Neural cell (in vitro differentiated cells): ENCODE data around the gene CYRIA. TPM values are rescaled to one million over a fixed set of nuclear protein-coding genes. Genes with fewer than 3 reads are reported as not detected.

Experiments
- H2AFZ ChIP-seq: fragments of 200-600, 300-800 bp; sonication (generic), shearing (Covaris generic); 2 replicates; pipeline ENCODE4 v1.6.0; 2014; ENCODE audit warnings: low read depth, mild to moderate bottlenecking, antibody characterized with exemption, low read length, moderate library complexity
- H3F3A ChIP-seq: fragments of 200-600 bp; shearing (Covaris generic); 2 replicates; pipeline ENCODE4 v1.6.1; 2016; ENCODE audit warnings: mild to moderate bottlenecking, moderate library complexity, mixed read lengths, antibody characterized with exemption, low read length; ENCODE audit not compliant: insufficient read depth, poor library complexity, severe bottlenecking
- H3K27ac ChIP-seq: fragments of 200-600, 300-800 bp; sonication (generic), shearing (Covaris generic); 2 replicates; pipeline ENCODE4 v1.5.1; 2014; ENCODE audit warnings: mild to moderate bottlenecking, low read length, moderate library complexity
- H3K27me3 ChIP-seq: fragments of 300-800, 200-600 bp; sonication (generic), shearing (Covaris generic); 2 replicates; pipeline ENCODE4 v1.6.0; 2014; ENCODE audit warnings: mild to moderate bottlenecking, low read depth, low read length, moderate library complexity; ENCODE audit not compliant: insufficient read depth
- H3K36me3 ChIP-seq: fragments of 300-800, 200-600 bp; sonication (generic), shearing (Covaris generic); 2 replicates; pipeline ENCODE4 v1.5.1; 2014; ENCODE audit warnings: mild to moderate bottlenecking, antibody characterized with exemption, low read length, moderate library complexity; ENCODE audit not compliant: insufficient read depth
- H3K4me2 ChIP-seq: fragments of 300-800, 200-600 bp; sonication (generic), shearing (Covaris generic); 2 replicates; pipeline ENCODE4 v1.6.0; 2014; ENCODE audit warnings: mild to moderate bottlenecking, low read length
- H3K4me3 ChIP-seq: fragments of 300-800, 200-600 bp; sonication (generic), shearing (Covaris generic); 2 replicates; pipeline ENCODE4 v1.5.1; 2014; ENCODE audit warnings: mild to moderate bottlenecking, low read length, moderate library complexity
- H3K79me2 ChIP-seq: fragments of 200-600 bp; shearing (Covaris generic); replicated peaks from 2 replicates; pipeline ENCODE4 v1.6.0; 2014; ENCODE audit warnings: mild to moderate bottlenecking, low read length, moderate library complexity; ENCODE audit not compliant: insufficient read depth
- H3K9ac ChIP-seq: fragments of 300-800, 200-600 bp; sonication (generic), shearing (Covaris generic); 2 replicates; pipeline ENCODE4 v1.6.1; 2016; ENCODE audit warnings: mild to moderate bottlenecking, low read length, mixed read lengths
- H3K9me2 ChIP-seq: fragments of 200-600 bp; shearing (Covaris generic); 2 replicates; pipeline ENCODE4 v1.6.1; 2016; ENCODE audit warnings: mild to moderate bottlenecking, low read length, mixed read lengths; ENCODE audit not compliant: insufficient read depth
- H3K9me3 ChIP-seq: fragments of 200-600, 300-800 bp; sonication (generic), shearing (Covaris generic); 2 replicates; pipeline ENCODE4 v1.6.1; 2016; ENCODE audit warnings: mild to moderate bottlenecking, mixed run types, low read length, moderate library complexity, mixed read lengths
- H4K20me1 ChIP-seq: fragments of 200-600 bp; shearing (Covaris generic); 2 replicates; pipeline ENCODE4 v1.6.1; 2016; ENCODE audit warnings: mild to moderate bottlenecking, mixed run types; ENCODE audit not compliant: insufficient read depth
- CTCF ChIP-seq: fragments of 450-650 bp; IDR thresholded peaks from 2 replicates; pipeline ENCODE4 v1.5.1; 2014; ENCODE audit warnings: antibody characterized with exemption, mild to moderate bottlenecking, moderate library complexity; ENCODE audit not compliant: poor library complexity, severe bottlenecking
- EP300 ChIP-seq: fragments of 450-650 bp; conservative IDR thresholded peaks from 2 replicates; pipeline ENCODE4 v1.6.1; 2014; ENCODE audit warnings: antibody characterized with exemption, mild to moderate bottlenecking, moderate library complexity; ENCODE audit not compliant: poor library complexity, severe bottlenecking
- EZH2 ChIP-seq: fragments of 200-600, 300-800 bp; shearing (Covaris generic), sonication (generic); IDR thresholded peaks from 2 replicates; pipeline ENCODE4 v1.6.1; 2014; ENCODE audit warnings: antibody characterized with exemption, low read length, borderline replicate concordance, mild to moderate bottlenecking; ENCODE audit not compliant: insufficient read depth, poor library complexity, severe bottlenecking
- MXI1 ChIP-seq: fragments of 450-650 bp; conservative IDR thresholded peaks from 2 replicates; pipeline ENCODE4 v1.6.1; 2014; ENCODE audit warnings: antibody characterized with exemption, mild to moderate bottlenecking; ENCODE audit not compliant: poor library complexity, severe bottlenecking
- POLR2AphosphoS5 ChIP-seq: IDR thresholded peaks from 2 replicates; pipeline ENCODE4 v1.6.1; 2012
- RAD21 ChIP-seq: fragments of 450-650 bp; conservative IDR thresholded peaks from 2 replicates; pipeline ENCODE4 v1.6.1; 2014; ENCODE audit warnings: antibody characterized with exemption, mild to moderate bottlenecking, moderate library complexity
- REST ChIP-seq: IDR thresholded peaks from 2 replicates; pipeline ENCODE4 v1.6.1; 2012; ENCODE audit warnings: borderline replicate concordance
- SMC3 ChIP-seq: fragments of 450-650 bp; conservative IDR thresholded peaks from 2 replicates; pipeline ENCODE4 v1.6.1; 2014; ENCODE audit warnings: antibody characterized with exemption, mild to moderate bottlenecking, moderate library complexity; ENCODE audit not compliant: poor library complexity
- TAF1 ChIP-seq: IDR thresholded peaks from 2 replicates; pipeline ENCODE4 v1.6.1; 2012; ENCODE audit warnings: low read depth
- polyA plus RNA-seq: library from polyadenylated mRNA; depleted of rRNA; stranded (reverse); fragments of >200 nt; gene quantifications from 2 replicates; pipeline ENCODE4 v1.2.3, GENCODE V29; 2014

The CYRIA gene
- polyA plus RNA-seq, 1 donor from 2014 or later: 67.0 TPM

- no peaks in the 10 kb centered on the region for H3K9me2 ChIP-seq
- TF ChIP-seq EZH2 (no peak), SMC3 (no peak), RAD21 (no peak), CTCF (no peak), TAF1 (no peak), REST (no peak), POLR2AphosphoS5 (no peak), EP300 (no peak), MXI1 (no peak)
- H3K4me3 ChIP-seq: no peak overlapping the region
- H4K20me1 ChIP-seq: no peaks in the 10 kb centered on the region
- no peaks in the 10 kb centered on the region for H3K9me3 ChIP-seq
- H3K27ac ChIP-seq: no peak overlapping the region
- H3F3A ChIP-seq: no peaks in the 10 kb centered on the region
- H3K79me2 ChIP-seq: no peaks in the 10 kb centered on the region
- H2AFZ ChIP-seq: no peak overlapping the region
- no peaks in the 10 kb centered on the region for H3K36me3 ChIP-seq
- H3K27me3 ChIP-seq: no peaks in the 10 kb centered on the region
- H3K9ac ChIP-seq: no peak overlapping the region
- no peak overlapping the region for H3K4me2 ChIP-seq
Observed at GRCh38 chr2:16629044-16629443, 36.6 kb downstream of the CYRIA start.

- Histone ChIP-seq H3K27ac (no peak overlapping the region), H3K36me3 (no peaks in the 10 kb centered on the region)
- no peak for TF ChIP-seq EP300
- no peak for TF ChIP-seq SMC3
Observed at GRCh38 chr2:16628314-16628713, 37.3 kb downstream of the CYRIA start.

More at GRCh38 chr2:16628314-16628713, 37.3 kb downstream of the CYRIA start:
- no peak overlapping the region for H3K9ac ChIP-seq
- no peaks in the 10 kb centered on the region for H3K27me3 ChIP-seq
- H4K20me1 ChIP-seq: no peaks in the 10 kb centered on the region
- H3K9me3 ChIP-seq: no peaks in the 10 kb centered on the region
- no peaks in the 10 kb centered on the region for H3K79me2 ChIP-seq
- H2AFZ ChIP-seq: no peak overlapping the region
- no peak overlapping the region for H3K4me2 ChIP-seq
- H3K9me2 ChIP-seq: no peaks in the 10 kb centered on the region
- H3F3A ChIP-seq: no peaks in the 10 kb centered on the region
- H3K4me3 ChIP-seq: no peak overlapping the region
